Lower leg skin (tissue), 3 donors: ENCODE measurements around the gene GTSF1L.

Experiments
- POLR2A ChIP-seq, 2 donors: fragments of 450-650 bp; IDR thresholded peaks; one replicate each; pipeline ENCODE4 v1.6.1; 2016 to 2017; ENCODE audit warnings: antibody characterized with exemption in 2 of 2, mild to moderate bottlenecking in 1 of 2, moderate library complexity in 1 of 2
- TF ChIP-seq, protein P1 (sequence below), 3 donors: fragments of 450-650 bp; IDR thresholded peaks; one replicate each; pipeline ENCODE4 v1.5.1; 2016; ENCODE audit warnings: antibody characterized with exemption in 3 of 3, mild to moderate bottlenecking in 3 of 3, moderate library complexity in 2 of 3

DNA sequence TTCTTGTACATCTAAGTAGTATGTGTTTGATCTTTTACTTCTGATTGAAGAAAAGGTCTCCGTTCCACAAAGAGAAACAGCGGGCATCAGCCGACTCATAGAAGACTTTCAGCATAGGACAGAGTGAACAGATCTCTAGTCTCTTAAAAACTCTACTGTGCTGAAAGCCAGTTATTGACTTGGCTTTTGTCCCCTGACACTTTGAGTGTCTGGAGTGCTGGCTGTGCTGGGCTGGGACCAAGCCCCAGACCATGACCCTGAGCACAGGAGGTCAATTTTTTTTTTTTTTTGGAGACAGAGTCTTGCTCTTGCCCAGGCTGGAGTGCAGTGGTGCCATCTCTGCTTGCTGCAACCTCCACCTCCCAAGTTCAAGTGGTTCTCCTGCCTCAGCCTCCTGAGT, 32.0 kb downstream of the GTSF1L start:
- TF ChIP-seq, protein P1, sequence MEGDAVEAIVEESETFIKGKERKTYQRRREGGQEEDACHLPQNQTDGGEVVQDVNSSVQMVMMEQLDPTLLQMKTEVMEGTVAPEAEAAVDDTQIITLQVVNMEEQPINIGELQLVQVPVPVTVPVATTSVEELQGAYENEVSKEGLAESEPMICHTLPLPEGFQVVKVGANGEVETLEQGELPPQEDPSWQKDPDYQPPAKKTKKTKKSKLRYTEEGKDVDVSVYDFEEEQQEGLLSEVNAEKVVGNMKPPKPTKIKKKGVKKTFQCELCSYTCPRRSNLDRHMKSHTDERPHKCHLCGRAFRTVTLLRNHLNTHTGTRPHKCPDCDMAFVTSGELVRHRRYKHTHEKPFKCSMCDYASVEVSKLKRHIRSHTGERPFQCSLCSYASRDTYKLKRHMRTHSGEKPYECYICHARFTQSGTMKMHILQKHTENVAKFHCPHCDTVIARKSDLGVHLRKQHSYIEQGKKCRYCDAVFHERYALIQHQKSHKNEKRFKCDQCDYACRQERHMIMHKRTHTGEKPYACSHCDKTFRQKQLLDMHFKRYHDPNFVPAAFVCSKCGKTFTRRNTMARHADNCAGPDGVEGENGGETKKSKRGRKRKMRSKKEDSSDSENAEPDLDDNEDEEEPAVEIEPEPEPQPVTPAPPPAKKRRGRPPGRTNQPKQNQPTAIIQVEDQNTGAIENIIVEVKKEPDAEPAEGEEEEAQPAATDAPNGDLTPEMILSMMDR (IDR thresholded peaks at IDR 0.05): no peak
- TF ChIP-seq POLR2A (IDR thresholded peaks at IDR 0.05): no peak
